Measurements from ENCODE around the gene NUSAP1. TPM values are rescaled to one million over a fixed set of nuclear protein-coding genes. Genes with fewer than 3 reads are reported as not detected.
"Not testable (repeated sequence)": the region's sequence is repeated elsewhere in the genome, so short reads cannot be mapped to it uniquely, and the experiment has no call there.

The NUSAP1 gene
- total RNA-seq, 1 experiment from 2014 or later: 205 TPM

DNA sequence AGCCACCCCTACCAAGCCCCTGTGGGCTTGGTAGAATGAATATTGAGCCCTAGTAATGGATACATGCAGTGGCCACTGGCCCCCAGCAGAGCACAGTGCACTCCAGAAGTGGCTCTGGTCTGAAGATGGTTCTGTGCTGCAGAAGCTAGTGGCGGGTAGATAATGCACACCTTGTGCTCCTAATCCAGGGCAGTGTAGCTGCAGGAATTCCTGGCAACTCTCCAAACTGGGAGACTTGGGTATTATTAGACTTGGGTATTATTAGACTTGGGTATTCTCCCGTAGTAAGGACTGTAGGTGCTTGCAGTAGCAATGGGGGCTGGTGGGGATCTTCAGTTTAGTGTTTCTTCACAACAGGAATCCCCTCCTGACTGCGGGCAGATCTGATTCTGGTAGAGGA lies 34.7 kb downstream of the NUSAP1 start:
- TF ChIP-seq, protein P1, sequence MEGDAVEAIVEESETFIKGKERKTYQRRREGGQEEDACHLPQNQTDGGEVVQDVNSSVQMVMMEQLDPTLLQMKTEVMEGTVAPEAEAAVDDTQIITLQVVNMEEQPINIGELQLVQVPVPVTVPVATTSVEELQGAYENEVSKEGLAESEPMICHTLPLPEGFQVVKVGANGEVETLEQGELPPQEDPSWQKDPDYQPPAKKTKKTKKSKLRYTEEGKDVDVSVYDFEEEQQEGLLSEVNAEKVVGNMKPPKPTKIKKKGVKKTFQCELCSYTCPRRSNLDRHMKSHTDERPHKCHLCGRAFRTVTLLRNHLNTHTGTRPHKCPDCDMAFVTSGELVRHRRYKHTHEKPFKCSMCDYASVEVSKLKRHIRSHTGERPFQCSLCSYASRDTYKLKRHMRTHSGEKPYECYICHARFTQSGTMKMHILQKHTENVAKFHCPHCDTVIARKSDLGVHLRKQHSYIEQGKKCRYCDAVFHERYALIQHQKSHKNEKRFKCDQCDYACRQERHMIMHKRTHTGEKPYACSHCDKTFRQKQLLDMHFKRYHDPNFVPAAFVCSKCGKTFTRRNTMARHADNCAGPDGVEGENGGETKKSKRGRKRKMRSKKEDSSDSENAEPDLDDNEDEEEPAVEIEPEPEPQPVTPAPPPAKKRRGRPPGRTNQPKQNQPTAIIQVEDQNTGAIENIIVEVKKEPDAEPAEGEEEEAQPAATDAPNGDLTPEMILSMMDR (conservative IDR thresholded peaks at IDR 0.05; ENCODE audit: low read depth, low read length): no peak
- TF ChIP-seq EZH2 (IDR thresholded peaks at IDR 0.05; ENCODE audit: borderline replicate concordance, low read depth, low read length, poor library complexity, severe bottlenecking): no peak
- Histone ChIP-seq H3K27me3 (replicated peaks; ENCODE audit: insufficient read depth, low read depth, low read length, poor library complexity) (no peaks in the 10 kb centered on the region), H3K36me3 (ENCODE audit: insufficient read depth, low read length, poor library complexity, severe bottlenecking) (peaks cover 98% of the 10 kb centered on the region), H3K4me3 (ENCODE audit: low read depth, low read length, poor library complexity, severe bottlenecking) (no peak overlapping the region), H3K27ac (ENCODE audit: low read depth, low read length, poor library complexity, severe bottlenecking) (no peak overlapping the region), H3K9me3 (ENCODE audit: low read depth, low read length, poor library complexity, severe bottlenecking) (no peaks in the 10 kb centered on the region), H3K4me1 (ENCODE audit: insufficient read depth, low read length, poor library complexity, severe bottlenecking) (no peaks in the 10 kb centered on the region)
- no peak for DNase-seq (ENCODE audit: low spot score)
- no TSS peak for BruUV-seq (replicated peaks)
- intact Hi-C loops (cut with micrococcal nuclease; ENCODE audit: unreplicated experiment): no loop called here
- POLR2A ChIA-PET (ENCODE audit: low non-redundant PET): interaction anchor here (0.6 kb wide), 1 partner anchor 417 kb away, joined by 22 read pairs; no protein-coding TSS in a partner anchor
- CTCF ChIA-PET: no interaction called here

DNA sequence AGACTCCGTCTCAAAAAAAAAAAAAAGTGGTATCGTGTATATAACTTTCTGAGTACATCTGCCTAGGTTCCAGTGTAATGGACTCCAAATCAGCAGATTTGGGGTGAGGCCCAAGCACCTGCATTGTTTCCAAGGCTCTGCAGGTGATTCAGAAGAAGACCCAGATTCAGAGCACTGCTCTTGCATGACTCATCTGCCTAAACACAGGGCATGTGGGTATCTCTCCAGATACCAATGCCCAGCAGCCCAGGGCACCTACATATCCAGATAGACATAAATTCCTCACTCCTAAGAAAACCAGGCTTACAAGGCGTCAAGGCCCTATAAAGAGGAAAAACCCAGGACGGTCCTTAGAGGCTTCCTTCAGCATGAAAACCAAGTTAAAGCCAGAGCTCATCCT lies 45.3 kb downstream of the NUSAP1 start:
- Histone ChIP-seq H3K4me3 (ENCODE audit: low read depth, low read length, poor library complexity, severe bottlenecking) (no peak overlapping the region), H3K27me3 (replicated peaks; ENCODE audit: insufficient read depth, low read depth, low read length, poor library complexity) (no peaks in the 10 kb centered on the region), H3K27ac (ENCODE audit: low read depth, low read length, poor library complexity, severe bottlenecking) (no peak overlapping the region), H3K9me3 (ENCODE audit: low read depth, low read length, poor library complexity, severe bottlenecking) (no peaks in the 10 kb centered on the region), H3K4me1 (ENCODE audit: insufficient read depth, low read length, poor library complexity, severe bottlenecking) (no peaks in the 10 kb centered on the region), H3K36me3 (ENCODE audit: insufficient read depth, low read length, poor library complexity, severe bottlenecking) (peaks cover 81% of the 10 kb centered on the region)
- no peak for DNase-seq (ENCODE audit: low spot score)
- no TSS peak for BruUV-seq (replicated peaks)
- no peak for TF ChIP-seq EZH2 (IDR thresholded peaks at IDR 0.05; ENCODE audit: borderline replicate concordance, low read depth, low read length, poor library complexity, severe bottlenecking)
- TF ChIP-seq, protein P1 (conservative IDR thresholded peaks at IDR 0.05; ENCODE audit: low read depth, low read length): no peak
- ChIA-PET POLR2A (ENCODE audit: low non-redundant PET) (no interaction called here), CTCF (no interaction called here)
- intact Hi-C loops (cut with micrococcal nuclease; ENCODE audit: unreplicated experiment): no loop called here

DNA sequence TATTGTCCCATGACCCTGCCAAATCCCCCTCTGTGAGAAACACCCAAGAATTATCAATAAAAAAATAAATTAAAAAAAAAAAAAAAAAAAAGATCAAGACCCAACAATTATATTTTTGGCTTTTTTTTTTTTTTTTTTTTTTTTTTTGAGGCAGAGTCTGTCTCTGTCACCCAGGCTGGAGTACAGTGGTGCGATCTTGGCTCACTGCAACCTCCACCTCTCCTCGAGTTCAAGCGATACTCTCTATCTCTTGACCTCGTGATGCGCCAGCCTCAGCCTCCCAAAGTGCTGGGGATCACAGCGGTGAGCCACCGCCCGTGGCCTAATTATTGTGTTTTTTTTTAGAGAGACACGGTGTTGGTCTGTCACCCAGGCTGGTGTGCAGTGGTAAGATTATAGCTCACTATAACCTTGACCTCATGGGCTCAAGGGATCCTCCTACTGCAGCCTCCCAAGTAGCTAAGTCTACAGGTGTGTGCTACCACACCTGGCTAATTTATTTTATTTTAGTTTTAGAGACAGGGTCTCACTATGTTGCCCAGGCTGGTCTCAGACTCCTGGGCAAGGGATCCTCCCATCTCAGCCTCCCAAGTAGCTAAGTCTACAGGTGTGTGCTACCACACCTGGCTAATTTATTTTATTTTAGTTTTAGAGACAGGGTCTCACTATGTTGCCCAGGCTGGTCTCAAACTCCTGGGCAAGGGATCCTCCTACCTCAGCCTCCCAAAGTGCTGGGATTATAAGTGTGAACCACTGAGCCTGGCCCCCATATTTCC lies 51.5 kb downstream of the NUSAP1 start:
- H3K4me3 ChIP-seq (ENCODE audit: low read depth, low read length, poor library complexity, severe bottlenecking); intact Hi-C loops (cut with micrococcal nuclease; ENCODE audit: unreplicated experiment); H3K27me3 ChIP-seq (replicated peaks; ENCODE audit: insufficient read depth, low read depth, low read length, poor library complexity); CTCF ChIA-PET; H3K9me3 ChIP-seq (ENCODE audit: low read depth, low read length, poor library complexity, severe bottlenecking); H3K27ac ChIP-seq (ENCODE audit: low read depth, low read length, poor library complexity, severe bottlenecking); POLR2A ChIA-PET (ENCODE audit: low non-redundant PET); H3K4me1 ChIP-seq (ENCODE audit: insufficient read depth, low read length, poor library complexity, severe bottlenecking); BruUV-seq (replicated peaks); DNase-seq (ENCODE audit: low spot score): not testable (repeated sequence)
- peaks cover 28% of the 10 kb centered on the region for H3K36me3 ChIP-seq (ENCODE audit: insufficient read depth, low read length, poor library complexity, severe bottlenecking)

DNA sequence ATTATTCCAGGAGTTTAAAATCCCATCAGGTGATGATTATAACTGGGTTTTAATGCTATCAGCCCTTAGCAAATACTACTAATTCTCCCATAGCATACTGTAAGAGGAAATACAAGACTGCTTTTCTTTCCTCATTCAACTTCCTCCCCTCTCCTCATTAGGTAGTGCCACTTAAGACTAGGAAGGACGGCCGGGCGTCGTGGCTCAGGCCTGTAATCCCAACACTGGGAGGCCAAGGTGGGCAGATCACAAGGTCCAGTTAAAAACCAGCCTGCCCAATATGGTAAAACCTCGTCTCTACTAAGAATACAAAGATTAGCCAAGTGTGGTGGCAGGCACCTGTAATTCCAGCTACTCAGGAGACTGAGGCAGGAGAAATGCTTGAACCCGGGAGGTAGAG lies 55.0 kb downstream of the NUSAP1 start:
- H3K27me3 ChIP-seq (replicated peaks; ENCODE audit: insufficient read depth, low read depth, low read length, poor library complexity): no peaks in the 10 kb centered on the region
- no TSS peak for BruUV-seq (replicated peaks)
- ChIA-PET CTCF (no interaction called here), POLR2A (ENCODE audit: low non-redundant PET) (no interaction called here)
- H3K4me3 ChIP-seq (ENCODE audit: low read depth, low read length, poor library complexity, severe bottlenecking): no peak overlapping the region
- H3K36me3 ChIP-seq (ENCODE audit: insufficient read depth, low read length, poor library complexity, severe bottlenecking): peaks cover 11% of the 10 kb centered on the region
- H3K27ac ChIP-seq (ENCODE audit: low read depth, low read length, poor library complexity, severe bottlenecking): no peak overlapping the region
- no peaks in the 10 kb centered on the region for H3K9me3 ChIP-seq (ENCODE audit: low read depth, low read length, poor library complexity, severe bottlenecking)
- H3K4me1 ChIP-seq (ENCODE audit: insufficient read depth, low read length, poor library complexity, severe bottlenecking): no peaks in the 10 kb centered on the region
- no peak for TF ChIP-seq EZH2 (IDR thresholded peaks at IDR 0.05; ENCODE audit: borderline replicate concordance, low read depth, low read length, poor library complexity, severe bottlenecking)
- TF ChIP-seq, protein P1 (conservative IDR thresholded peaks at IDR 0.05; ENCODE audit: low read depth, low read length): no peak
- intact Hi-C loops (cut with micrococcal nuclease; ENCODE audit: unreplicated experiment): no loop called here
- DNase-seq (ENCODE audit: low spot score): no peak
